PC-9 (cell line): ENCODE data around the gene POPDC2. TPM values are rescaled to one million over a fixed set of nuclear protein-coding genes. Genes with fewer than 3 reads are reported as not detected.

Experiments
- BruUV-seq: library from RNA; stranded (reverse); fragments of 400-500 nt; replicated peaks from 2 replicates; lab custom pipeline; 2021; lab: Mats Ljungman, UMichigan
- CTCF ChIA-PET: fragments of 300-600 bp; sonication (Branson Sonifier 250); formaldehyde crosslinking; loops from one replicate; lab custom pipeline; 2022; ENCODE audit warnings: antibody characterized with exemption; lab: Charles Lee
- POLR2A ChIA-PET: fragments of 300-600 bp; sonication (Branson Sonifier 250); formaldehyde crosslinking; loops from one replicate; lab custom pipeline; 2022; ENCODE audit warnings: antibody characterized with exemption; ENCODE audit not compliant: unreplicated experiment; lab: Charles Lee
- DNase-seq, 2 experiments: peaks; one replicate each; pipeline versions ENCODE4 v3.0.0 to v3.0.0-alpha.2; 2015 to 2022; ENCODE audit warnings: mixed read lengths in 1 of 2
- H2AFZ ChIP-seq: fragments of 200-600 bp; sonication (generic); 2 replicates; pipeline ENCODE4 v1.8.1; 2017; ENCODE audit warnings: antibody characterized with exemption
- H3F3A ChIP-seq: fragments of 200-600 bp; sonication (generic); 2 replicates; pipeline ENCODE4 v1.8.1; 2017; ENCODE audit warnings: antibody characterized with exemption, mild to moderate bottlenecking, low read depth; ENCODE audit not compliant: insufficient read depth
- H3K27ac ChIP-seq: fragments of 200-600 bp; sonication (generic); 2 replicates; pipeline ENCODE4 v1.6.1; 2016; ENCODE audit warnings: mixed run types
- H3K27me3 ChIP-seq: fragments of 200-600 bp; sonication (generic); 2 replicates; pipeline ENCODE4 v1.6.1; 2016; ENCODE audit warnings: low read depth, mixed run types; ENCODE audit not compliant: insufficient read depth
- H3K36me3 ChIP-seq: fragments of 200-600 bp; sonication (generic); 2 replicates; pipeline ENCODE4 v1.6.1; 2016; ENCODE audit warnings: low read depth, mixed run types
- H3K4me1 ChIP-seq: fragments of 200-600 bp; sonication (generic); replicated peaks from 2 replicates; pipeline ENCODE4 v1.6.1; 2016; ENCODE audit warnings: mixed run types; ENCODE audit not compliant: insufficient read depth
- H3K4me2 ChIP-seq: fragments of 200-600 bp; sonication (generic); 2 replicates; pipeline ENCODE4 v1.6.1; 2017; ENCODE audit warnings: mixed run types
- H3K4me3 ChIP-seq: fragments of 200-600 bp; sonication (generic); 2 replicates; pipeline ENCODE4 v1.6.1; 2016; ENCODE audit warnings: mixed run types
- H3K79me2 ChIP-seq: fragments of 200-600 bp; sonication (generic); 2 replicates; pipeline ENCODE4 v1.6.1; 2017; ENCODE audit warnings: low read depth, mixed run types
- H3K9me2 ChIP-seq: fragments of 200-600 bp; sonication (generic); 2 replicates; pipeline ENCODE4 v1.8.1; 2017; ENCODE audit warnings: mild to moderate bottlenecking; ENCODE audit not compliant: insufficient read depth
- H3K9me3 ChIP-seq: fragments of 200-600 bp; sonication (generic); 2 replicates; pipeline ENCODE4 v1.8.1; 2016; ENCODE audit warnings: low read depth; ENCODE audit not compliant: insufficient read depth
- H4K20me1 ChIP-seq: fragments of 200-600 bp; sonication (generic); 2 replicates; pipeline ENCODE4 v1.8.1; 2017; ENCODE audit not compliant: insufficient read depth
- CTCF ChIP-seq: fragments of 200-600 bp; sonication (generic); conservative IDR thresholded peaks from 2 replicates; pipeline ENCODE4 v1.6.1; 2017; ENCODE audit warnings: mixed run types, antibody characterized with exemption, mild to moderate bottlenecking, moderate library complexity
- EZH2 ChIP-seq: fragments of 200-600 bp; sonication (generic); IDR thresholded peaks from 2 replicates; pipeline ENCODE4 v1.8.0; 2017; ENCODE audit warnings: antibody characterized with exemption, low read depth
- intact Hi-C: fragments of 100-400 bp; cut with micrococcal nuclease; formaldehyde crosslinking; loops from one replicate; pipeline ENCODE4 v1.10.0; 2022; ENCODE audit not compliant: unreplicated experiment
- total RNA-seq: library from RNA; stranded (reverse); gene quantifications from 2 replicates; pipeline ENCODE4 v1.2.3, GENCODE V29; 2021

POPDC2 gene
- total RNA-seq, 1 experiment from 2014 or later, result 3.5 TPM

- H3K36me3 ChIP-seq, result no peaks in the 10 kb centered on the region
- no peaks in the 10 kb centered on the region for H3K9me2 ChIP-seq
- peaks cover 17% of the 10 kb centered on the region for H3K4me1 ChIP-seq
- H3F3A ChIP-seq, result no peaks in the 10 kb centered on the region
- ChIA-PET CTCF (no interaction called here), POLR2A (interaction anchor here (0.6 kb wide), 1 partner anchor 19 kb away, joined by 4 read pairs; no protein-coding TSS in a partner anchor)
- no peak for TF ChIP-seq EZH2
- TF ChIP-seq CTCF, result no peak
- H3K4me2 ChIP-seq, result no peak overlapping the region
- H3K79me2 ChIP-seq, result no peaks in the 10 kb centered on the region
- no peaks in the 10 kb centered on the region for H3K27me3 ChIP-seq
- H3K4me3 ChIP-seq, result no peak overlapping the region
- no peaks in the 10 kb centered on the region for H4K20me1 ChIP-seq
- no peak for DNase-seq
- H2AFZ ChIP-seq, result no peak overlapping the region
- no peaks in the 10 kb centered on the region for H3K9me3 ChIP-seq
- H3K27ac ChIP-seq, result no peak overlapping the region
- BruUV-seq, result no TSS peak
- intact Hi-C loops, result no loop called here
Measured at GRCh38 chr3:119644481-119644880, 15.9 kb downstream of the POPDC2 start.

GRCh38 chr3:119643528-119643927 lies 16.9 kb downstream of the POPDC2 start:
- H4K20me1 ChIP-seq, result no peaks in the 10 kb centered on the region
- BruUV-seq, result no TSS peak
- ChIA-PET CTCF (no interaction called here), POLR2A (interaction anchor here (0.7 kb wide), 1 partner anchor 178 kb away, joined by 5 read pairs; no protein-coding TSS in a partner anchor)
- H3K9me2 ChIP-seq, result no peaks in the 10 kb centered on the region
- intact Hi-C loops, result no loop called here
- DNase-seq, result peak in 1 of 2 experiments; percentile 67
- H3F3A ChIP-seq, result no peaks in the 10 kb centered on the region
- H3K4me1 ChIP-seq, result peaks cover 17% of the 10 kb centered on the region
- H3K27me3 ChIP-seq, result no peaks in the 10 kb centered on the region
- H3K79me2 ChIP-seq, result no peaks in the 10 kb centered on the region
- no peaks in the 10 kb centered on the region for H3K36me3 ChIP-seq
- no peak overlapping the region for H3K4me3 ChIP-seq
- no peaks in the 10 kb centered on the region for H3K9me3 ChIP-seq
- H3K4me2 ChIP-seq, result peak overlapping the region; percentile 27; the same call in 1 of the 2 replicates
- no peak overlapping the region for H2AFZ ChIP-seq
- H3K27ac ChIP-seq, result peak overlapping the region; percentile 54
- TF ChIP-seq CTCF, result no peak
- no peak for TF ChIP-seq EZH2

GRCh38 chr3:119642746-119643473 lies 17.5 kb downstream of the POPDC2 start:
- Histone ChIP-seq H3K4me3 (no peak overlapping the region), H3K27me3 (no peaks in the 10 kb centered on the region), H3K4me1 (peaks cover 20% of the 10 kb centered on the region), H3K9me2 (no peaks in the 10 kb centered on the region), H2AFZ (no peak overlapping the region), H3K36me3 (no peaks in the 10 kb centered on the region), H4K20me1 (no peaks in the 10 kb centered on the region), H3K27ac (peak overlapping the region; percentile 54), H3K79me2 (no peaks in the 10 kb centered on the region), H3K4me2 (peak overlapping the region; percentile 27; the same call in 1 of the 2 replicates), H3F3A (no peaks in the 10 kb centered on the region), H3K9me3 (no peaks in the 10 kb centered on the region)
- intact Hi-C loops, result no loop called here
- CTCF ChIA-PET, result no interaction called here
- no peak for DNase-seq
- POLR2A ChIA-PET, result interaction anchor here (0.7 kb wide), 1 partner anchor 178 kb away, joined by 5 read pairs; no protein-coding TSS in a partner anchor
- TF ChIP-seq EZH2, result no peak
- no peak for TF ChIP-seq CTCF
- BruUV-seq, result no TSS peak
